Muscle layer of duodenum (tissue), 2 donors: Measurements from ENCODE around the gene PSMG4.

Experiments used
- H3K27ac ChIP-seq: one replicate; pipeline ENCODE4 v1.7.0; 2013; ENCODE audit warnings: mild to moderate bottlenecking, low read length
- H3K27me3 ChIP-seq: one replicate; pipeline ENCODE4 v1.7.0; 2013; ENCODE audit warnings: low read depth, mild to moderate bottlenecking, control low read depth, low read length
- H3K36me3 ChIP-seq, 2 donors: one replicate each; pipeline ENCODE4 v1.7.0; 2013; ENCODE audit warnings: low read length in 2 of 2, control low read depth in 1 of 2, mild to moderate bottlenecking in 1 of 2; ENCODE audit not compliant: insufficient read depth in 2 of 2, control insufficient read depth in 1 of 2
- H3K4me1 ChIP-seq, 2 donors: one replicate each; pipeline ENCODE4 v1.7.0; 2013; ENCODE audit warnings: low read length in 2 of 2, mild to moderate bottlenecking in 2 of 2, control low read depth in 1 of 2, moderate library complexity in 1 of 2; ENCODE audit not compliant: insufficient read depth in 2 of 2, control insufficient read depth in 1 of 2
- H3K4me3 ChIP-seq, 2 donors: one replicate each; pipeline ENCODE4 v1.7.0; 2013; ENCODE audit warnings: low read length in 2 of 2, low read depth in 1 of 2, mild to moderate bottlenecking in 1 of 2
- H3K9me3 ChIP-seq, 2 donors: one replicate each; pipeline ENCODE4 v1.7.0; 2013; ENCODE audit warnings: low read length in 2 of 2, control low read depth in 1 of 2, mild to moderate bottlenecking in 1 of 2; ENCODE audit not compliant: control insufficient read depth in 1 of 2
- donor health status: healthy.

PSMG4 gene

GRCh38 chr6:3294396-3294795, 35.6 kb downstream of the PSMG4 start:
- no peaks in the 10 kb centered on the region for H3K9me3 ChIP-seq
- peaks cover 4 to 8% of the 10 kb centered on the region in 2 donors for H3K36me3 ChIP-seq
- no peak overlapping the region for H3K27ac ChIP-seq
- H3K4me1 ChIP-seq, result no peaks in the 10 kb centered on the region
- H3K27me3 ChIP-seq, result no peaks in the 10 kb centered on the region
- no peak overlapping the region for H3K4me3 ChIP-seq

DNA sequence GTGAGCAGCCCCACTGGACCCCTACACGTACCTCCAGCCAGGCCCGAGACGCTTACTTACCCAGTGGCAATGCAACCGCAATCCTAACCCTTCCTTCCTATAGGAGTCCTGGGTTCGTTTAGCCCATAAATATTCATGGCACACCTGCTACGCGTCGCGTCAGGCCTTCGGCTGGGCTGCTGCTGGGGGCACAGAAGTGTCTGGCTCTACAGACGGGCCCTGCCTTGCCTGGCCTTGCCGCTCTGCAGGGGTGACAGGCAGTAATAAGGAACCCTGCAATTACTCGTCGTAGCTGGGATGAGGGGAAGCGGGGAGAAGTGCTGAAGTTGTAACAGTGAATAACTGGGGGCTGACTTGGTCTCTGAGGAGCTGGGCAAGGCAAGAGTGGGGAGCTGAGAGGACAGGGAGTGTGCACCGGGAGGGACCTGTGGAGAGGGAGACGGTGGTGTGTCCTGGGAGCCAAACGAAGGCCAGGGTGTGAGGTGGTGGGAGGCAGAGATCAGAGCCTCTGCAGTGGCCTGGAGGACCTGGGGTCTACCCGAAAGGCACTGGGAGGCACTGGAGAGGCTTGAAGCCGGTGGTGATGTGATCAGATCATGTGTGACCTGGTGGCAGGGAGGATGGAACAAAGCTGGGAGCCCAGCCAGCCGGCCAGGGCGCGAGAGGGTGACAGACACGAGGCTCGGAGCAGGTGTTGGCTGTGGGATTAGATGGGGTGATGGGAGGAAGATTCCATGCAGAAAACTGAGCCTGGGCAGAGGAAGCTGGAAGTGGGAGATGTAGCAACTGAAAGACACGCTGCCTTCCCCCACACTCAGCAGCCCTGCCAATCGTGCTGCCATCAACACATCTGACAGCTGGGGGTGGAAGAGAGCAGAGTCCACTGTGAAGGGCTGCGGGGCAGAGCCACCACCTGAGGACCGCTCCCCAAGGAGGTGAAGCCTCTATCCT, 36.4 kb downstream of the PSMG4 start:
- H3K9me3 ChIP-seq, result no peaks in the 10 kb centered on the region
- no peaks in the 10 kb centered on the region for H3K27me3 ChIP-seq
- H3K4me1 ChIP-seq, result no peaks in the 10 kb centered on the region
- peaks cover 4 to 8% of the 10 kb centered on the region in 2 donors for H3K36me3 ChIP-seq
- no peak overlapping the region for H3K27ac ChIP-seq
- H3K4me3 ChIP-seq, result no peak overlapping the region

DNA sequence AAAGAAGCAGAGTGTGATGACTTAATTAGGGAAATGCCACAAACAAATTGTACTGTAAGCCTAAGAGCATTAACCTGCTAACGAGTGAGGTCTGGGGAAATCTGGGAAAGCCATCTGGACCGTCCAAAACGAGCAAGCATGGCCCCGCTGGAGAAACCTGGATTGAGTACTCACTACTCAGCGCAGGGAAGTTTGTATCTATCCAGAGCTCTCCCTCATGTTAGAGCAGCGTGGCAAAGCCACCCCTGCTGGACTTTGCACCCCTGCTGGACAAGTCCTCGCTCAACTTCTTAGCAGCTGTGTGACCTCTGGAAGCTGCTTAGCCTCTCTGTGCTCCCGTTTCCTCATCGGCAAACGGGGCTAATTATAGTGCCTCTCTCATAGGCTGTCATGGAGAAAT, 37.3 kb downstream of the PSMG4 start:
- H3K27ac ChIP-seq, result no peak overlapping the region
- peaks cover 4 to 8% of the 10 kb centered on the region in 2 donors for H3K36me3 ChIP-seq

DNA sequence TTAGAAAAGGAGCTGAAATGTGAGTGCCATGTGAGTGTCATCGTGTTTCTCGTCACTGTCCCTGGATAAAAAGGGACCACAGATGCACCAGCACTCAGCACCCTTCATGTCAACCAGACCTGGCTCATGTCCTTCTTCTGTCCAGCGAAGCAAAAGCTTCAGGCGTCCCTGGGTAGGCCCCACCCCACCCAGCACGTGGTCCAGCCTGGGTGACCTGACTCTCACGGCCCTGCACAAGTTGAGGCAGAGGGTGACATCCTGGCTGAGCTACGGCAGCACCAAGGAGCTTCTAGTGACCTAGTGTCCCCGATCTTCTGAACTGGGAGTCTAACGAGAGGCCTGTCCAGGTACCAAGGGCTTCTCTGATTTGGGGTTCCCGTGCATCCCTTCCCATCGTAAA, 37.8 kb downstream of the PSMG4 start:
- Histone ChIP-seq H3K4me3 (no peak overlapping the region), H3K27me3 (no peaks in the 10 kb centered on the region), H3K9me3 (no peaks in the 10 kb centered on the region), H3K36me3 (peaks cover 4 to 8% of the 10 kb centered on the region in 2 donors), H3K4me1 (no peaks in the 10 kb centered on the region), H3K27ac (no peak overlapping the region)

More for the DNA sequence above, 37.3 kb downstream of the PSMG4 start:
- H3K27me3 ChIP-seq, result no peaks in the 10 kb centered on the region
- H3K4me1 ChIP-seq, result no peaks in the 10 kb centered on the region
- H3K4me3 ChIP-seq, result no peak overlapping the region
- H3K9me3 ChIP-seq, result no peaks in the 10 kb centered on the region

DNA sequence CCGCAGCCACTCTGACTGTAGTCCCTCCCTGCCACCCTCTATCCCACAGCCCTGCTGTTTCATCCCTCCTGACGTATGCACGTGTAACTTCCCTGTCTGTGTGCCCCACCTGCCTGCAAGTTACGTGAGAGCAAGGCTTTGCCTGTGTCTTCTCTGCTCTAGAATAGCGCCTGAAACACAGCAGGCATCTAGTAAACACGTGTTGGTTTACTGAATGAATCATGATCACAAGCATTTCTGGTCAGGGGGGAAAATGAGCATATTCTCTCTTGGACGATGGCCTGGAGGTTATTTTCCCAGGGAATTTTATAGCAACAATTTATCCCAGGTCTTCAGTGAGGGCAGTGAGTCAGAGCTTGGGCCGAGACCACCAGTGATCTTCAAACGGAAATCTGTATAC, 38.3 kb downstream of the PSMG4 start:
- peaks cover 4 to 8% of the 10 kb centered on the region in 2 donors for H3K36me3 ChIP-seq
- no peaks in the 10 kb centered on the region for H3K9me3 ChIP-seq
- no peak overlapping the region for H3K4me3 ChIP-seq
- no peaks in the 10 kb centered on the region for H3K27me3 ChIP-seq
- H3K4me1 ChIP-seq, result no peaks in the 10 kb centered on the region
- H3K27ac ChIP-seq, result no peak overlapping the region

GRCh38 chr6:3297909-3298308, 39.2 kb downstream of the PSMG4 start:
- no peaks in the 10 kb centered on the region for H3K27me3 ChIP-seq
- H3K27ac ChIP-seq, result no peak overlapping the region
- H3K9me3 ChIP-seq, result no peaks in the 10 kb centered on the region
- H3K4me1 ChIP-seq, result no peaks in the 10 kb centered on the region
- peaks cover 4 to 8% of the 10 kb centered on the region in 2 donors for H3K36me3 ChIP-seq
- no peak overlapping the region for H3K4me3 ChIP-seq

DNA sequence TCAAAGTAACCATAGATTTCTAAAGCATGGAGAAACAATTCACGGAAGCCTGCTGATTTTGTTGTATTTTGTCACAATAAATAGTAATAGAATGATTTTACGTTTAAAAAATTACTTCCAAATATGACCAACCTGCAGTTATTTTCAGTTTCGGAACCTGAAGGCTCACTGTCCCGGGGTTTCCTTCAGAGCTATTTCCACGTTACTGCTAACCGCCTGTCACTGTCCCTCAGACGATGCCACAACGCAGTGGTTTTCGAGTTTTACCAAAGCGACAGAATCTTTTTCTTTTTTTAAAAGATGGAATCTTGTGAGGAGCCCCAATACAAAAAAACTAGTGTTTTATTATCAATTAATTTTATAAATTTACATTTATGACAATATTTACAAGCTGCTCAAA, 40.5 kb downstream of the PSMG4 start:
- Histone ChIP-seq H3K27me3 (no peaks in the 10 kb centered on the region), H3K9me3 (no peaks in the 10 kb centered on the region), H3K36me3 (peaks cover 4 to 8% of the 10 kb centered on the region in 2 donors), H3K4me1 (no peaks in the 10 kb centered on the region), H3K27ac (no peak overlapping the region), H3K4me3 (no peak overlapping the region)

GRCh38 chr6:3301506-3301905, 42.8 kb downstream of the PSMG4 start:
- Histone ChIP-seq H3K4me3 (no peak overlapping the region), H3K36me3 (peaks cover 4 to 8% of the 10 kb centered on the region in 2 donors), H3K4me1 (no peaks in the 10 kb centered on the region)

GRCh38 chr6:3303795-3304411, 45.2 kb downstream of the PSMG4 start:
- no peaks in the 10 kb centered on the region for H3K4me1 ChIP-seq
- H3K4me3 ChIP-seq, result no peak overlapping the region
- H3K36me3 ChIP-seq, result peaks cover 0 to 6% of the 10 kb centered on the region in 2 donors
- no peak overlapping the region for H3K27ac ChIP-seq
- no peaks in the 10 kb centered on the region for H3K9me3 ChIP-seq
- no peaks in the 10 kb centered on the region for H3K27me3 ChIP-seq

More at GRCh38 chr6:3301506-3301905, 42.8 kb downstream of the PSMG4 start:
- H3K27me3 ChIP-seq, result no peaks in the 10 kb centered on the region
- no peaks in the 10 kb centered on the region for H3K9me3 ChIP-seq
- no peak overlapping the region for H3K27ac ChIP-seq

- peaks cover 0 to 6% of the 10 kb centered on the region in 2 donors for H3K36me3 ChIP-seq
- no peaks in the 10 kb centered on the region for H3K27me3 ChIP-seq
- no peak overlapping the region for H3K4me3 ChIP-seq
- no peaks in the 10 kb centered on the region for H3K4me1 ChIP-seq
- H3K27ac ChIP-seq, result no peak overlapping the region
- no peaks in the 10 kb centered on the region for H3K9me3 ChIP-seq
Observed at GRCh38 chr6:3304500-3305215, 45.9 kb downstream of the PSMG4 start.

GRCh38 chr6:3305216-3305565, 46.4 kb downstream of the PSMG4 start:
- Histone ChIP-seq H3K27me3 (no peaks in the 10 kb centered on the region), H3K4me1 (no peaks in the 10 kb centered on the region), H3K9me3 (no peaks in the 10 kb centered on the region), H3K36me3 (peaks cover 0 to 6% of the 10 kb centered on the region in 2 donors), H3K27ac (no peak overlapping the region), H3K4me3 (no peak overlapping the region)
